ENCODE measurements around the gene CD248.

CD248 gene

GRCh38 chr11:66315921-66316811, 678 bp downstream of the CD248 start:
- POLR2A ChIA-PET, result interaction anchor here (0.5 to 1.2 kb wide), 3 partner anchors 20 to 234 kb away, joined by 3 read pairs; partner anchors contain the start of gene RIN1
- H3K4me1 ChIP-seq (ENCODE audit: control insufficient read depth, insufficient read depth, low read length), result no peaks in the 10 kb centered on the region
- no peak for TF ChIP-seq ZNF571 (tag by site-specific recombination; IDR thresholded peaks at IDR 0.05)
- TF ChIP-seq EGR2 (tag by site-specific recombination; IDR thresholded peaks at IDR 0.05; ENCODE audit: low read depth), result no peak
- no peak for TF ChIP-seq ZNF311 (tag by site-specific recombination; IDR thresholded peaks at IDR 0.05; ENCODE audit: borderline replicate concordance)
- TF ChIP-seq, protein P1, sequence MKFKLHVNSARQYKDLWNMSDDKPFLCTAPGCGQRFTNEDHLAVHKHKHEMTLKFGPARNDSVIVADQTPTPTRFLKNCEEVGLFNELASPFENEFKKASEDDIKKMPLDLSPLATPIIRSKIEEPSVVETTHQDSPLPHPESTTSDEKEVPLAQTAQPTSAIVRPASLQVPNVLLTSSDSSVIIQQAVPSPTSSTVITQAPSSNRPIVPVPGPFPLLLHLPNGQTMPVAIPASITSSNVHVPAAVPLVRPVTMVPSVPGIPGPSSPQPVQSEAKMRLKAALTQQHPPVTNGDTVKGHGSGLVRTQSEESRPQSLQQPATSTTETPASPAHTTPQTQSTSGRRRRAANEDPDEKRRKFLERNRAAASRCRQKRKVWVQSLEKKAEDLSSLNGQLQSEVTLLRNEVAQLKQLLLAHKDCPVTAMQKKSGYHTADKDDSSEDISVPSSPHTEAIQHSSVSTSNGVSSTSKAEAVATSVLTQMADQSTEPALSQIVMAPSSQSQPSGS (tag by site-specific recombination; IDR thresholded peaks at IDR 0.05; ENCODE audit: low read depth), result no peak
- TF ChIP-seq ZBTB17 (tag by site-specific recombination; IDR thresholded peaks at IDR 0.05), result no peak
- TF ChIP-seq ZNF677 (tag by site-specific recombination; IDR thresholded peaks at IDR 0.05), result no peak
- TF ChIP-seq ZNF654 (tag by site-specific recombination; IDR thresholded peaks at IDR 0.05; ENCODE audit: low read depth), result no peak
- TF ChIP-seq ZNF391 (tag by site-specific recombination; IDR thresholded peaks at IDR 0.05; ENCODE audit: borderline replicate concordance, low read depth), result no peak
- TF ChIP-seq KLF9 (tag by site-specific recombination; IDR thresholded peaks at IDR 0.05; ENCODE audit: low read depth), result no peak
- TF ChIP-seq, protein P2, sequence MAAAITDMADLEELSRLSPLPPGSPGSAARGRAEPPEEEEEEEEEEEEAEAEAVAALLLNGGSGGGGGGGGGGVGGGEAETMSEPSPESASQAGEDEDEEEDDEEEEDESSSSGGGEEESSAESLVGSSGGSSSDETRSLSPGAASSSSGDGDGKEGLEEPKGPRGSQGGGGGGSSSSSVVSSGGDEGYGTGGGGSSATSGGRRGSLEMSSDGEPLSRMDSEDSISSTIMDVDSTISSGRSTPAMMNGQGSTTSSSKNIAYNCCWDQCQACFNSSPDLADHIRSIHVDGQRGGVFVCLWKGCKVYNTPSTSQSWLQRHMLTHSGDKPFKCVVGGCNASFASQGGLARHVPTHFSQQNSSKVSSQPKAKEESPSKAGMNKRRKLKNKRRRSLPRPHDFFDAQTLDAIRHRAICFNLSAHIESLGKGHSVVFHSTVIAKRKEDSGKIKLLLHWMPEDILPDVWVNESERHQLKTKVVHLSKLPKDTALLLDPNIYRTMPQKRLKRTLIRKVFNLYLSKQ (tag by site-specific recombination; IDR thresholded peaks at IDR 0.05; ENCODE audit: borderline replicate concordance), result no peak
- no peak for TF ChIP-seq YY1 (tag by site-specific recombination; IDR thresholded peaks at IDR 0.05)
- TF ChIP-seq ZSCAN5A (tag by site-specific recombination; IDR thresholded peaks at IDR 0.05), result no peak
- TF ChIP-seq WT1 (tag by site-specific recombination; IDR thresholded peaks at IDR 0.05), result no peak
- TF ChIP-seq ZNF629 (tag by site-specific recombination; IDR thresholded peaks at IDR 0.05), result no peak
- no peak for TF ChIP-seq HOXC10 (CRISPR knock-in tag; IDR thresholded peaks at IDR 0.05)
- no peak for TF ChIP-seq ZNF514 (tag by site-specific recombination; IDR thresholded peaks at IDR 0.05)
- no peak for TF ChIP-seq ZNF776 (tag by site-specific recombination; IDR thresholded peaks at IDR 0.05; ENCODE audit: borderline replicate concordance)
- TF ChIP-seq ZNF239 (tag by site-specific recombination; IDR thresholded peaks at IDR 0.05), result no peak
- TF ChIP-seq ZBTB21 (tag by site-specific recombination; IDR thresholded peaks at IDR 0.05), result no peak
- TF ChIP-seq ZBTB20 (tag by site-specific recombination; IDR thresholded peaks at IDR 0.05), result no peak
- H3K27ac ChIP-seq (ENCODE audit: extremely low read depth, low read depth, low read length), result no peak overlapping the region
- no peak overlapping the region for H3K4me3 ChIP-seq (ENCODE audit: low read depth, low read length)
- H3K36me3 ChIP-seq (ENCODE audit: control insufficient read depth in 2 of 2, insufficient read depth in 1 of 2, low read length in 2 of 2), result no peaks in the 10 kb centered on the region
- CTCF ChIA-PET, result interaction anchor here (0.6 to 1.1 kb wide), 2 partner anchors 17 to 45 kb away, joined by 3 to 5 read pairs; no protein-coding TSS in a partner anchor
- H3K9me3 ChIP-seq (ENCODE audit: control insufficient read depth, insufficient read depth, low read depth, low read length), result no peaks in the 10 kb centered on the region

- CTCF ChIA-PET, result interaction anchor here (1.0 to 1.1 kb wide), 2 partner anchors 15 to 46 kb away, joined by 3 to 5 read pairs; no protein-coding TSS in a partner anchor
- Histone ChIP-seq H3K27ac (ENCODE audit: extremely low read depth, low read depth, low read length) (no peak overlapping the region), H3K4me3 (ENCODE audit: low read depth, low read length) (no peak overlapping the region), H3K36me3 (ENCODE audit: control insufficient read depth in 2 of 2, insufficient read depth in 1 of 2, low read length in 2 of 2) (no peaks in the 10 kb centered on the region), H3K9me3 (ENCODE audit: control insufficient read depth, insufficient read depth, low read depth, low read length) (no peaks in the 10 kb centered on the region), H3K4me1 (ENCODE audit: control insufficient read depth, insufficient read depth, low read length) (no peaks in the 10 kb centered on the region)
- POLR2A ChIA-PET, result interaction anchor here (0.5 to 1.2 kb wide), 2 partner anchors 20 to 234 kb away, joined by 3 read pairs; partner anchors contain the start of gene RIN1
- TF ChIP-seq, protein P3, sequence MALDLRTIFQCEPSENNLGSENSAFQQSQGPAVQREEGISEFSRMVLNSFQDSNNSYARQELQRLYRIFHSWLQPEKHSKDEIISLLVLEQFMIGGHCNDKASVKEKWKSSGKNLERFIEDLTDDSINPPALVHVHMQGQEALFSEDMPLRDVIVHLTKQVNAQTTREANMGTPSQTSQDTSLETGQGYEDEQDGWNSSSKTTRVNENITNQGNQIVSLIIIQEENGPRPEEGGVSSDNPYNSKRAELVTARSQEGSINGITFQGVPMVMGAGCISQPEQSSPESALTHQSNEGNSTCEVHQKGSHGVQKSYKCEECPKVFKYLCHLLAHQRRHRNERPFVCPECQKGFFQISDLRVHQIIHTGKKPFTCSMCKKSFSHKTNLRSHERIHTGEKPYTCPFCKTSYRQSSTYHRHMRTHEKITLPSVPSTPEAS (tag by site-specific recombination; IDR thresholded peaks at IDR 0.05), result no peak
- TF ChIP-seq ZNF549 (tag by site-specific recombination; IDR thresholded peaks at IDR 0.05) (no peak), ZNF10 (tag by site-specific recombination; IDR thresholded peaks at IDR 0.05) (no peak), ZNF16 (tag by site-specific recombination; IDR thresholded peaks at IDR 0.05; ENCODE audit: low read depth) (no peak), ZNF148 (tag by site-specific recombination; IDR thresholded peaks at IDR 0.05; ENCODE audit: borderline replicate concordance) (no peak)
- TF ChIP-seq, protein P2 (tag by site-specific recombination; IDR thresholded peaks at IDR 0.05; ENCODE audit: borderline replicate concordance), result no peak
Measured at GRCh38 chr11:66315498-66315885, 1.4 kb downstream of the CD248 start.
